NCI-H2081 (cell line): Measurements from ENCODE around the gene MON1A.
"Not testable (repeated sequence)": the region's sequence is repeated elsewhere in the genome, so short reads cannot be mapped to it uniquely, and the experiment has no call there.

ENCODE experiments used
- DNase-seq, 2 experiments: peaks; one replicate each; lab custom pipeline; 2025; lab: John Stamatoyannopoulos, UW

The MON1A gene

DNA sequence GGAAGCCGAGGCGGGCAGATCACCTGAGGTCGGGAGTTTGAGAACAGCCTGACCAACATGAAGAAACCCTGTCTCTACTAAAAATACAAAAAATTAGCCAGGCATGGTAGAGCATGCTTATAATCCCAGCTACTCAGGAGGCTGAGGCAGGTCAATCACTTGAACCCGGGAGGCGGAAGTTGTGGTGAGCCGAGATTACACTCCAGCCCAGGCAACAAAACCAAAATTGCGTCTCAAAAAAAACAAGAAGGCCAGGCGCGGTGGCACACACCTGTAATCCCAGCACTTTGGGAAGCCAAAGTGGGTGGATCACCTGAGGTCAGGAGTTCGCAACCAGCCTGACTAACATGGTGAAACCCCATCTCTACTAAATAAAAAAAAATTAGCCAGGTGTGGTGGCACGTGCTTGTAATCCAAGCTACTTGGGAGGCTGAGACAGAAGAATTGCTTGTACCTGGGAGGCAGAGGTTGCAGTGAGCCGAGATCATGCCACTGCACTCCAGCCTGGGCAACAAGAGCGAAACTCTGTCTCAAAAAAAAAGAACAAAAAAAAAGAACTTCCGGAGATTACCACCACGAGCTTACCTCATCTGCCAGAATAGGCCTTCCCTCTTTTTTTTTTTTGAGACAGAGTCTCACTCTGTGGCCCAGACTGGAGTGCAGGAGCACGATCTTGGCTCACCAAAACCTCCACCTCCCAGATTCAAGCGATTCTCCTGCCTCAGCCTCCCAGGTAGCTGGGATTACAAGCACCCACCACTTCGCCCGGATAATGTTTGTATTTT is 11.6 kb downstream of the MON1A start:
- not testable (repeated sequence) for DNase-seq

DNA sequence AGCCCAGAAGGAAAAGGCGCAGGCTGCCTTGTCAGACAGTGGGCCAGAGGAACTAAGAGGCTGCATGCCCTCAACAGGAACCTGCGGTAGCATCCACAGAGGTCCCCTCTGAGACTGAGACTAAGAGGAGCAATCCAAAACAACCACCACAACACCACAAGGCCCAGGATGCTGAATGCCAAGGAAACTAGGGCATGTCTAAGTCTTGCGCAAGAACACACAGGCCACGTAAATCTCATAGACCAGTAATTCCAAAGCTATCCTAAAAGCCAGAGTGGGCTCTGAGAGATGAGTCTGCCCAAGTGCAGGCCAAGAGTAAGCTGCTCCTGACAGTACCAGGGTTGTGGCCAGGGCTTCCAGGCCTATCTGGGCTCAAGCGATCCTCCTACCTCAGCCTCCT is 12.9 kb downstream of the MON1A start:
- DNase-seq = no peak

DNA sequence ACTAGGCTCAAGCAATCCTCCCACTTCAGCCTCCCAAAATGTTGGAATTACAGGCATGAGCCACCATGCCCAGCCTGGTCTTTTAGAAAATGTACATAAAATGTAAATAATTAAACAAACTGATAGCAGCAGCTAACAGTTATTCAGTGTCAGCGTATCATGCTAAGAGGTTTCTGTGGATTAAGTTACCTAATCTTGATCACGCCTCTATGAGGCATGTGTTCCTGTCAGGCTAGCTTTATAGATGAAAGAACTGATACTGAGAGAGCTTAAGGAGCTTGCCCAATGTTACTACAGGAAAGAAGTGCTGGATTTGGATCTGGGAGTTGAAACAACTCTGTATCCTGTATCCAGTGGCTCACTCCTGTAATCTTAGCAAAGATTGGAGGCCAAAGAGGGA is 14.7 kb downstream of the MON1A start:
- DNase-seq = no peak

DNA sequence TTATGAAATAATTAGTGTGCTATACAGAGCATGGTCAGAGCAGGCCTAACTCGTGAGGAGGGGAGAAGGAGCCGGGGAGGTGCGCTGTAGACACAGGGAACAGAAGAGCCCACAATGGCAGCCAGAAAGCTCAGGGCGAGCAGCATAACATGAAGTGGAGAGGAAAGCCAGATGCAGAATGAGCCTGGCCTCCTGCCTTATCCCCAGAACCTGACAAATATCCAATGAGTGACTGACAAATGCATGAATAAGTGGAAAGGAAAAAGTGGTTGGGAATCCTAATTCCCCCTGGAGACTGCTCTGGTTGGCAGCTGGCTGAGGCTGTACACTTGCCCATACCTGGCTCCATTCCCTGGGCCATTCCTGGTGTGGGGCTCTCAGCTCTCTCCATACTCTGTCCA is 16.7 kb downstream of the MON1A start:
- DNase-seq = no peak

DNA sequence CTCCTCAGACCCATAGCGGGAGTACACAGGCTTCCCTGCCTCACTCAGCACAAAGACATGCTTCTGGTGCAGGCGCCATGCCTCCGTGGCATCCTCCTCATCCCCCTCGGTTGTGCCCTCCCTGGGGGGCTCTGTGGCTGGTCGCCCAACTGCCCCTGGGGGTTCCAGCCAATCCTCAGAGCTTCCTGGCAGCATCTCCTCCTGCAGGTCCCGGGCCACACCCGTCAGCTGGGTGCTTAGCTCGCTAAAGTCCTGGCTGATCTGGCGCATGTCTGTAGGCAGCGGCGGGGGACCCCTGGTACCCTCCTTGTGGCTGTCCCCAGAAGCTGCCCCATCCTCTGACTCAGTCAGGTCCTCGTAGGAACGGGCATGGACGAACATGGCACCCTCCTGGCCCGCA is 18.0 kb downstream of the MON1A start:
- no peak for DNase-seq

DNA sequence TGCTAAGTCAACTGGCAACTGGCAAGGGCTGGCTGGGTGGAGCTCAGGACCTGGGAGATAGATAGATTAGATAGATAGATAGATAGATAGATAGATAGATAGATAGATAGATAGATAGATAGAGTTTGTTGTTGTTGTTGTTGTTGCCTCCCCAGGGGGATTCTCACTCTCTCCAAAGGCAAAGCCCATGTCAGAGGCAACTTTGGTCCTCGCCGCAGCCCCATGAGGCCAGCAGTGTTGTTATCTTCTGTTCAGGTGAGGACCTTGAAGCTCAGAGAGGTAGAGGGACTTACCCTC is 18.5 kb downstream of the MON1A start:
- no peak for DNase-seq

DNA sequence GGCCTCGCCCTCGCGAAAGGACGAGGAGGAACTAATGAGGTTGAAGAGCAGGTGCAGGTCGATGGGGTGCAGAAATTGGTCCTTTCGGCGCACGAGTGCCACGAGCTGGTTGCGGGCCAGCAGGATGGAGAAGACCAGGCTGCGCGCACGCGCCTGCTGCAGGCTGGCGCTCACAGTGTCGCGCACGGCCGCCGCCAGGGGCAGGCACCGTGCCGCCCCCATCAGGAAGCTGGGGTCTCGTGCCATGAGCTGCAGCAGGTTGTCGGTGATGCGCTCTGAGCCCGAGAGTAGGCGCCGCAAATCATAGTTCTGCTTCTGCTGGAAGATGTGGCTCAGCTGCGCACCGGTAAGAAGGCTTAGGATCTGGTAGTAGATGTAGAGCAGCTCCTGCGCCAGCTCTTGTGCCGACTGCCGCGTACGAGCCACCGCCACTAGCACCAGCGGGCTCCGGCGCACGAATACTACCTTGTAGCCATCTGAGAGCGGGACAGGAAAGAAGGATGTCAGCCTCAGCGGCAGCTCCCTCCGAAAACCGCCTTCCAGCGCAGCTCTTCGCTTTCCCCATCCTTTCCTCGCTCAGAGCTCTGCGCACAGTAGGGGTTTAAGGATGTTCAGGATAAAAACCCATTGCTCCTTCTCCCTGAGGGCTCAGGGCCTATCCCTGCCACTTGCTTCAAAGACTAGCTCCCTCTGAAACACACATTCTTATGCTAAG is 19.0 kb downstream of the MON1A start:
- no peak for DNase-seq

DNA sequence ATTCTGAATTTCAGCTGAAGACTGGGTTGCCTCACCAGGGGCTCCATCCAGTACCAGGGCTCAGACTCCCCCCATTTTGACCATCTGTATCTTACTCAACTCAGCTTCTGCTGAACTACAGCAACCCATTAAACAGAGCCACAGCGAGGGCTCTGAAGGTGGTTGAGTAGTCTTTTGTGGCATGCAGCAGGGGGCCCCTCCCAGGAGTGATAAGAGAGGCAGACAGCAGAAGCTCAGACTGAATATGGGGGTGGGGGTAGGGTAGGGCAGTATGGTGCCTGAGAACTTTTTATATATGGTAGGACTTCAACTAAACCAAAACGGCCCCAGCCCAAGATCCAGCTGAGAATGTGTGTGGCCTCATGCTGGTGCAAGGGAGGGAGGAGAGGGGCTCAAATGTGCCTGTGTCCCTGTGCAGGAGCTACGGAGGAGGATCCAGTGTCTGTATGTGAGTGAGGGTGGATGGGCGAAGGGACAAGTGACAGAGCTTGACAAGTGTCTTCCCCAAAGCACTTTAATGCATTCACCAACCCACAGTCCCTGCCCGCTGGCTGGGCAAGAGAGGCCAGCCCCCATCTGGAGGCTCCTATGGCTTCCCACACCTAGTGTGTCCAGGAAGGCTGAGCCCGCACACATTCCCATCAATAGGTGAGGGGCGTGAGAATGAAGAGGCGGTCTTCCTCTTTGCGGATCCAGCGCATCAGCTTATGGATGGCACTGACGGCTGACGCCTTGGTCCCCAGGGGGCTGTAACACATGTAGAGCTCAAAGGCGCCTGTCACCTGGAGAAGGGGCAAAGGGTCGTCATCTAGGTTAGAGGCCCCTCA is 21.0 kb downstream of the MON1A start:
- DNase-seq = no peak

DNA sequence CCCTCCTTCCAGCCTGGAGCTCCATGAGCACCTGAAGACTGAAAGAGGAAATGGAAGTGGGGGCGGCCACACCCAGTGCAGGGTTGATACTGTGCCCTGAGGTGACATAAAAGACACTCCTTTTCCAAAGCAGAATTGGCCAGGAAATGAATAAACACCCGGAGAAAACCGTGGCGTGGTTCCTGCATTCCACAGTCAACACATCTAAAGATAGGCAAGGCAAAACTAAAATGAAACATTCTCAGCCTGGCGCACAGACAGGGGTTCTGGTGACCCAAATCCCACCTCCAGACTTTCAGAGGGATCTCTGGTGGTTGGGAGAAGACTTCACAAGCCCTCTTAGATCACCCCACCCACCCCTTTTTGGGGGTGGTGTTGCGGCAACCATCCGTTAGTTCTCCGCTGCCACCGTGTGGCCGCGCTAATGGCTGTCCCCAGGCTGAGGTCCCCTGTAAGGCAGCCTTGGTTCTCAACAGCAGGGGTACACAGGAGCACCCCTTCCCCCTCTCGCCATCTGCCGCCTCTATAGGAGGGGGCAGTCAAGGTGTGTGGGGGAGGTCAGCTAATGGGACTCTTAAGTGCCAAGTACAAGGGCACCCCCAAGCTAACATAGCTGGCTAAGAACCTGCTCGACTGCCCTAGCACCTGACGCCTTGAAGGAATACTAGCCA is 23.4 kb downstream of the MON1A start:
- DNase-seq = peak; percentile 43 to 51

DNA sequence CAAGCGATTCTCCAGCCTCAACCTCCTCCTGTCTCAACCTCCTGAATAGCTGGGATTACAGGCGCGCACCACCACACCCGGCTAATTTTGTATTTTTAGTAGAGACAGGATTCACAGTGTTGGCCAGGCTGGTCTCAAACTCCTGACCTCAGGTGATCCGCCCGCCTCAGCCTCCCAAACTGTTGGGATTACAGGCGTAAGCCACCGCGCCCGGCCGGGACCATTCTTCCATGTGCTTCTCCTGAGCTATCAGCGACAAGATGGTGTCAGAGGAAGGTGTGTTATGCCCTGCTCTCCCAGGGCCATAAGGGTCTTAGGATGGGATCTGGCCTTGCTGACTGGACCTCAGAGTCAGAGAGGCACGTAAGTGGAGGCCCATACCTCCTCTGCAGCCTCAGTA is 25.2 kb downstream of the MON1A start:
- not testable (repeated sequence) for DNase-seq

DNA sequence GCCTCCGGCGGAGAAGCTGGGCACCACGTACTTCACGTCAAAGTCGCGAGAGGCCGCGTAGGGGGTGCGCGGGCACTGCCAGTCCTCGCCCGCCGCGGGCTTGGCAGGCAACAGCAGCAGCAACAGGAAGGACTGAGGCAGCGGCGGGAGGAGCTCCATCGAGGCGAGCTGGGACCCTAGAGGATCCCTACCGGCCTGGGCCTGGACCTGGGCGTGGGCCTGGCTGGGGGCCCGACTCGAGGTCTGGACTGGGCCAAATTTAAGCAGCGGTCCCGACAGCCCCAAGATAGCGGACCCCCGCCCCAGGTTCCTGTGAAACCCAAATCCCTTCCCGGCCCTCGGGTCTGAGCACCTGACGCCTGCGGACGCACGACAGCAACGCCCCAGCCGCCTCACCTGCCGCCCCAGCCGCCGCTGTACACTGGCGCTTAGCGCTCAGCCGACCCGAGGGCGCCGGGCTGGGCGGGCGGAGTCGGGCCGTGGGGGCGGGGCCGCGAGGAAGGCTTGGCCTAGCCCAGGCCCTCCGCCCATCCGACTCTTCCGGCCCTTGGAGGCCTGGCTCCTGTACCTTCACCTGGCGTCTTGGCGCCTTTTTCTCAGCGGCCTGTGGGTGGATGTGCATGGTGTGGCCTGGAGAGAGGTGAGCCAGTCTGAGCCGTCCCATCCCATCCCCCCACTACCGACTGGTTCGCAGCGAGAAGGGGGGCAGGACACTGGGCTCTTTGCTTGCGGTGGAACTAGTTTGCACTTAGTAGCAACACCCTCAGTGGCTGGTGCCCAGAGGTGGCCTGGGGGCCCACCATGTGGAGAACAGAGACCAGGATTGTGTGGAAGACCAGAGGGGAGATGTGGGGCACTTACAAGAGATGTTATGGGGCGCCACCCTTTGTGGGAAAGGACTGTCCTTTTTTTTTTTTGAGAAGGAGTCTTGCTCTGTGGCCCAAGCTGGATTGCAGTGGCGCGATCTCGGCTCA is 25.9 kb downstream of the MON1A start, which contains the start of gene MST1R:
MST1R (minus strand) TSS at position 423 of the 974 bp plus-strand sequence; CDS start at position 159, 264 bp downstream.
- DNase-seq = peak; percentile 83 to 86

DNA sequence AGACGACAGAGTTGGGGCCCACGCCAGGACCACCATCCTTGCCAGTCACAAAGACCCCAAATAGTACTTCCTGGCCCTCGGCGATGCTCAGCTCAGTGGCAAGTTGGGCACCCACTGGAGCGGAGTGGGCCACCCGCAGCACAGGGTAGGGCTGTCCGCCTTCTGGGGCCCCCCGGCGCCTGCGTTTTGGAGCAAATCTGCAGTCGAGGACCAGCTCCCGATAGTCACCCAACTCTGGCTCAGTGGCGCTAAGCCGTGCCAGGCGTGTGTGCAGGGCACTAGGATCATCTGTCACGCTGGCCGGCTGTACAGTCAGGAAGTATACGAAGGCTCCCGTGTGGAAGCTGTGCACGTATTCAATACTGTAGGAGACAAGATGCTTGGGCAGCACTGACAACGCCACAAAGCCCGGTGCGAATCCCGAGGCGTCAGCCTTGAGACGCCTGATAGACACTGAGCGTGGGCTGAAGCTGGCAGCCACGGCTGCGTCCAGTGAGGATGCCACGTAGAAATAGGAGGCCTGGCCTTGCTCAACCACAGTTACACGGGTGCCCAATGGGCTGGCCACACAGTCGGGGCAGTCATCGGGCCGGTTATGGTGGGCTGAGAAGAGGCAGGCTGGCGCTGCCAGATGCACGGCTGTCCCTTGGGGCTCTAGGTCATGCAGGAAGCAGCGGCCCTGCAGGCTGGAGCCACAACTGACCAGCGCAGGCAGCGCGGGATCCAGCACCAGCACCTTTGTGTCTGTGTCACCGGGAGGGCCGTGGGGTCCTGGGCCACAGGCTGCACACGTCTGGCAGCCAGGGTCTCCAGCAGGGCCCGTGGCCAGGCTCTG is 26.9 kb downstream of the MON1A start:
- DNase-seq = peak in 1 of 2 experiments; percentile 5

DNA sequence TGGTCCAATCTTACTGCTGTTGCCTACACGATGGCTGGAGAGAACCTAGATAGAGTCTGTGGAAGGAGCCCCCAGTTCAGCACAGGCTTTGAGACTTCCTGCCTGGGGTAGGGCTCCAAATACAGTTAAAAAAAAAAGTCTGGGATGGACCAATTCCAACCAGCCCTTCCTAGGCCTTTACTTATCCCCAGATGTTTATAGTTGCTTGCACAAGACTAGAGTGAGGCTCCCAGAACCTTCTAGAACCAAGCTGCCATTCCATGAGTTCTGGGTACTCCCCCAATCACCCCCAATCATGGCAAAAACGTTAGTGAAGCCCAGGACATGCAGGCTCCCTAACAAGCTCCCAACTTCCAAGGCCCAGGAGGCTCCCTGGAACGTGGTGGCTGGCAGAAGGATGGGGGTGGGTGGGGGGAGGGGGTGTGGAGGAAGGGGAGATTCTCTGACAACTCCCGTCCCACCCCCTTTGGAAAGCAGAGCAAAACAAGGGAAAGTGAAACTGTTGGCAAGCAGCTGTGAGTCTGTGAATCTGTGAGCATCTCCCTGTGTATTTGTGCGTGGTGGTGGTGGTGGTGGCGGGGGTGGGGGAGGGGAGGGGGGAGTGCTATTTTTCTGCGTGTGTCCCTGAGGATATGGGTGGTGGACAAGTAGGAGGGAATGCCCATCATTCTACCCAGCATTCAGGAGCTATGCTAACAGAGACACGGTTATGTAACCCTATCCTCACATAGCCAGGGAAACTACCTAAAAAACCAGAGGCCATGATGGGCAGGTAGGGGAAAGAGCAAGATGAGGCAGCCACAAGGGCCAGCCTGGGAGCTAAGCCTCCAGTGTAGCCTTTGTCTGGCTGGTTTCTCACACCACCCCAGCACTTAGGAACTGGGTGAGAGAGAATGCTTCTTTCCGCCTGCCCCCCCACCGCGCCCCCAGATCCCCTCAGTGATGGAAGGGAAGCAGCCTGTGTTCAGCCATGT is 28.0 kb downstream of the MON1A start:
- DNase-seq = no peak

DNA sequence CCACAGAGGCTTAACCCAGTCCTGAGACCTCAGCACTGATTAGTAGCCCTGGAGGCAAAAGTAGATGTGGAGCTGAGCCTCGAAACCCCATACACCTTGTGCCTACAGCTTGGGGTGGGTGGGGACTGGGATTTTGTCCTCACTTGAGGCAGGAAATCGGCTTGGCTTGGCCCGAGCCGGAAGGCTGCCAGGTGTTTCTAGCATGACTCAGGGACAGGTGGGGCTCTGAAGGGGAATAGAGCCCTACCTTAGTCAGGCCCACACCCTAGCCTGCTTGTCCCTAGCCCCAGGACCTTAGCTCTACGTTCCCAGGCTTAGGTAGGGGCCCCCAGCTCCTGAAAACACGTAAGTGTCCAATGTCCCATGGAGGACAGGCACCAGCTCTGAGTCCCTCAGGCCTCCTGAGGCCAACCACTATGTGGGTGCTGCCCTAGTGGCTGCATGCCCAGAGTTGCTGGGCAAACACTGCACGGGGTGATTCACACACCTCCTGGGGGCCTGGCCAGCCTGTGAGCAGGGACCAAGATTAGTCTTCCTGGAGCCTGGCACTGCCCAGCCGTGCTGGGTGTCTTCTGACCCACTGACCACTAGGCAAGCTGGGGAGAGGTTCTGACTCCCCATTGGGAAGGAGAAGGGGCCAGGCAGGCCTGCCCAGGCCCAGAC is 29.0 kb downstream of the MON1A start:
- DNase-seq = peak; percentile 38 to 71

DNA sequence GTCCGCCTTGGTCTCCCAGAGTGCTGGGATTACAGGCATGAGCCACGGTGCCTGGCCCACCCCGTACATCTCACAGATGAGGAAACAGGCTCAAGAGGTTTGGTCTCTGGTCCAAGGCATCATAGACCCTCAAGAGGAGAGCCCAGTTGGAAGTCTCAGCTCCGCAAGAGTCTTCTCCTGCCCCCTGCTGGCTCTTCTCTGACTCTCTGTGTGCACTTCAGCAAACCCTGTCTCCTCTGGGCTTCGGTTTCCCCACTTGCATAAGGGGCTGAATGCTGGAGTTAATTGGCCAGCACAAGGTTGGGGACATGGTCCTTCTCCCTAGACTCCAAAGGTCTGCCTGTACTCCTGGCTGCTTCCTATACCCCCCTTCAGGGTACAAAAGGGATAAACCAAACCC is 29.8 kb downstream of the MON1A start:
- no peak for DNase-seq

DNA sequence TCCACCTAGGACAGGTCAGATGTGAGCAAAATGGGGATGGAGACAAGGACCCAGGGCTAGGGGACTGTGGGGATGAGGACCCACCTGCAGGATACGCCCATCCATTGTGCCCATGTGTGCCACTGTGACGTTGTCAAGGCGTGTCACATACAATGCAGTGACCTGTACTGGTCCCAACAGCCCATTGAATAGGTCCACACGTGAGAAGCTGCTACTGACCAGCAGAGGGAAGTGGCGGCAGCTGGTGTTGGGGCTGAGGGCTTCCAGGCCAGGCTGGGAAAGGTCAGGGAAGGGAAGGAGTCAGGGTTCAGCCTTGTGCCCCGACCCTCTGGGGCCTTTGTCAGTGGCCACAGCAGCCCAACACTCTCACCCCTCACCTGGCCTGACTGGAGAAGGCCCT is 30.6 kb downstream of the MON1A start:
- DNase-seq = no peak

DNA sequence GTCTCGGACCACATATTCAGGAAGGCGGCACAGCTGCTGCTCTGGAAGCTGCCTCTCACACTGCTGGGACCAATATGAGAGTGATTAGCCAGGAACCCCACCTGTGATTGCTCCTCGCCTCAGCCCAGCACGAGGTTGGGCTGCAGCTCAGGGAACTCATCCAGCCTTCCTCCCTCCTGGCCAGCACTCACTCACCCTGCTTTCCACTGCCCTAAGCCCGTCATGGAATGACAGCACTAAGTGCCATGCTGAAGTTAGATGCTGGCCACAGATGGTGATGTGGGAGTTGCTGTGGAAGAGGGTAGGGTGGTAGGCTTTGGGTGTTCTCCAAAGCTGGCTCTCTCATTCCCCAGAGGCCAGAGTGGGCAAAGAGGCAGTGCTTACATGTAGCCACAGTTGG is 33.3 kb downstream of the MON1A start:
- no peak for DNase-seq

DNA sequence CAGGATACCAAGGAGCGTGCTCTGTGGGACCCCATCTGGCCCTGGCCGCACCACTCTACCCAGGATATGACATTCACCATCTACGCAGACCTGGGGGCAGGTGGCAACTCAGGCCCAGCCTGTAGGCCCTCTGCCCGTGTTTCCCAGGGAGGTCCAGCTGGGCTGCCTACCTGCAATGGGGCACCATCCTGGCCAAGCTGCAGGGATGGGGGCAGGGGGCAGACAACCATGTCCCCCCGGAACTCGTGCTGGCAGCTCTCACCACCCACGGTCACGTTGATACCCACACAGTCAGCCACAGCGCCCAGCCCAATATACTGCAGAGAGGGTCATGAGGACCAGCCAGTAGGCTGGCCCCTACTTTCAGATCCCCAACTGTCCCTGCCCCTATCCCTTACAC is 33.8 kb downstream of the MON1A start:
- DNase-seq = no peak
